ENCODE measurements around the gene RPS6KC1. TPM values are rescaled to one million over a fixed set of nuclear protein-coding genes. Genes with fewer than 3 reads are reported as not detected.
"Not testable (repeated sequence)": the region's sequence is repeated elsewhere in the genome, so short reads cannot be mapped to it uniquely, and the experiment has no call there.

Gene RPS6KC1
- total RNA-seq, 1 donor from 2014 or later = 12.9 TPM

- Histone ChIP-seq H3K27me3 (ENCODE audit: control insufficient read depth, insufficient read depth, low read length) (no peaks in the 10 kb centered on the region), H3K36me3 (ENCODE audit: control insufficient read depth, insufficient read depth, low read length) (no peaks in the 10 kb centered on the region), H3K4me3 (ENCODE audit: low read depth, low read length) (no peak overlapping the region)
- DNase-seq (ENCODE audit: low read depth) (peak; percentile 63), FAIRE-seq (no peak)
- TF ChIP-seq CTCF (IDR thresholded peaks at IDR 0.05; ENCODE audit: insufficient read depth, low read length, severe bottlenecking) = no peak
These were observed 150.5 kb downstream of the RPS6KC1 start for GRCh38 chr1:213201380-213202155.

GRCh38 chr1:213211201-213211600 is 160.2 kb downstream of the RPS6KC1 start:
- H3K27me3 ChIP-seq (ENCODE audit: control insufficient read depth, insufficient read depth, low read length) = no peaks in the 10 kb centered on the region
- no peaks in the 10 kb centered on the region for H3K36me3 ChIP-seq (ENCODE audit: control insufficient read depth, insufficient read depth, low read length)
- FAIRE-seq (no peak), DNase-seq (ENCODE audit: low read depth) (no peak)
- no peak for TF ChIP-seq CTCF (IDR thresholded peaks at IDR 0.05; ENCODE audit: insufficient read depth, low read length, severe bottlenecking)
- no peak overlapping the region for H3K4me3 ChIP-seq (ENCODE audit: low read depth, low read length)

GRCh38 chr1:213219076-213219475 is 168.0 kb downstream of the RPS6KC1 start:
- not testable (repeated sequence) for DNase-seq (ENCODE audit: low read depth); FAIRE-seq; H3K36me3 ChIP-seq (ENCODE audit: control insufficient read depth, insufficient read depth, low read length); H3K4me3 ChIP-seq (ENCODE audit: low read depth, low read length); H3K27me3 ChIP-seq (ENCODE audit: control insufficient read depth, insufficient read depth, low read length)

- Histone ChIP-seq H3K4me3 (ENCODE audit: low read depth, low read length) (no peak overlapping the region), H3K36me3 (ENCODE audit: control insufficient read depth, insufficient read depth, low read length) (no peaks in the 10 kb centered on the region), H3K27me3 (ENCODE audit: control insufficient read depth, insufficient read depth, low read length) (no peaks in the 10 kb centered on the region)
- FAIRE-seq (no peak), DNase-seq (ENCODE audit: low read depth) (no peak)
- TF ChIP-seq CTCF (IDR thresholded peaks at IDR 0.05; ENCODE audit: insufficient read depth, low read length, severe bottlenecking) = no peak
These were observed 170.2 kb downstream of the RPS6KC1 start for GRCh38 chr1:213221209-213221608.

- TF ChIP-seq CTCF (IDR thresholded peaks at IDR 0.05; ENCODE audit: insufficient read depth, low read length, severe bottlenecking) = no peak
- Histone ChIP-seq H3K36me3 (ENCODE audit: control insufficient read depth, insufficient read depth, low read length) (no peaks in the 10 kb centered on the region), H3K27me3 (ENCODE audit: control insufficient read depth, insufficient read depth, low read length) (no peaks in the 10 kb centered on the region), H3K4me3 (ENCODE audit: low read depth, low read length) (no peak overlapping the region)
- DNase-seq (ENCODE audit: low read depth) (no peak), FAIRE-seq (no peak)
These were observed 176.4 kb downstream of the RPS6KC1 start for GRCh38 chr1:213227458-213227857.

GRCh38 chr1:213231795-213232231 is 180.8 kb downstream of the RPS6KC1 start:
- no peak for DNase-seq (ENCODE audit: low read depth)
- Histone ChIP-seq H3K27me3 (ENCODE audit: control insufficient read depth, insufficient read depth, low read length) (no peaks in the 10 kb centered on the region), H3K4me3 (ENCODE audit: low read depth, low read length) (no peak overlapping the region), H3K36me3 (ENCODE audit: control insufficient read depth, insufficient read depth, low read length) (no peaks in the 10 kb centered on the region)
- no peak for FAIRE-seq
- no peak for TF ChIP-seq CTCF (IDR thresholded peaks at IDR 0.05; ENCODE audit: insufficient read depth, low read length, severe bottlenecking)
